ENCODE data around the gene ATP10A.

GRCh38 chr15:25884370-25884769, 21.2 kb upstream of the ATP10A start:
- TF ChIP-seq CTCF (IDR thresholded peaks at IDR 0.05): no peak
- no peak for TF ChIP-seq POLR2AphosphoS5 (IDR thresholded peaks at IDR 0.05; ENCODE audit: insufficient read depth in 1 of 2, low read depth in 1 of 2)
- TF ChIP-seq POLR2A (IDR thresholded peaks at IDR 0.05): no peak
